ENCODE results near the gene GGCX. TPM values are rescaled to one million over a fixed set of nuclear protein-coding genes. Genes with fewer than 3 reads are reported as not detected.
"Not testable (repeated sequence)": the region's sequence is repeated elsewhere in the genome, so short reads cannot be mapped to it uniquely, and the experiment has no call there.

GGCX gene
- 10 to 100 TPM in 2 of 4 donors, 1 to 10 TPM in 2; 9.2 to 24.8 (median 16.5) TPM for polyA plus RNA-seq
- long read RNA-seq, donor 1: 0 reads
- long read RNA-seq, donor 2, partial matches to known transcripts: 0 of 4 reads
- long read RNA-seq, donor 2, other reads (novel, unspliced or antisense): 0 of 4 reads
- long read RNA-seq, donor 3, partial matches to known transcripts: 0 of 3 reads
- long read RNA-seq, donor 3, other reads (novel, unspliced or antisense): 0 of 3 reads
- long read RNA-seq, donor 4: 0 reads
- long read RNA-seq, donor 5, partial matches to known transcripts: 0 of 1 reads
- long read RNA-seq, donor 5, other reads (novel, unspliced or antisense): 0 of 1 reads
- long read RNA-seq, donor 6, partial matches to known transcripts: 0 of 3 reads
- long read RNA-seq, donor 6, other reads (novel, unspliced or antisense): 0 of 3 reads
- long read RNA-seq, donor 7: 0 reads
- long read RNA-seq, donor 8: 0 reads
- long read RNA-seq, donor 9: 0 reads
- long read RNA-seq, donor 10, transcript GGCX-210 (3 exons, 684 nt): major isoform, 6 of 6 reads
- long read RNA-seq, donor 10, partial matches to known transcripts: 0 of 6 reads
- long read RNA-seq, donor 10, other reads (novel, unspliced or antisense): 0 of 6 reads

DNA sequence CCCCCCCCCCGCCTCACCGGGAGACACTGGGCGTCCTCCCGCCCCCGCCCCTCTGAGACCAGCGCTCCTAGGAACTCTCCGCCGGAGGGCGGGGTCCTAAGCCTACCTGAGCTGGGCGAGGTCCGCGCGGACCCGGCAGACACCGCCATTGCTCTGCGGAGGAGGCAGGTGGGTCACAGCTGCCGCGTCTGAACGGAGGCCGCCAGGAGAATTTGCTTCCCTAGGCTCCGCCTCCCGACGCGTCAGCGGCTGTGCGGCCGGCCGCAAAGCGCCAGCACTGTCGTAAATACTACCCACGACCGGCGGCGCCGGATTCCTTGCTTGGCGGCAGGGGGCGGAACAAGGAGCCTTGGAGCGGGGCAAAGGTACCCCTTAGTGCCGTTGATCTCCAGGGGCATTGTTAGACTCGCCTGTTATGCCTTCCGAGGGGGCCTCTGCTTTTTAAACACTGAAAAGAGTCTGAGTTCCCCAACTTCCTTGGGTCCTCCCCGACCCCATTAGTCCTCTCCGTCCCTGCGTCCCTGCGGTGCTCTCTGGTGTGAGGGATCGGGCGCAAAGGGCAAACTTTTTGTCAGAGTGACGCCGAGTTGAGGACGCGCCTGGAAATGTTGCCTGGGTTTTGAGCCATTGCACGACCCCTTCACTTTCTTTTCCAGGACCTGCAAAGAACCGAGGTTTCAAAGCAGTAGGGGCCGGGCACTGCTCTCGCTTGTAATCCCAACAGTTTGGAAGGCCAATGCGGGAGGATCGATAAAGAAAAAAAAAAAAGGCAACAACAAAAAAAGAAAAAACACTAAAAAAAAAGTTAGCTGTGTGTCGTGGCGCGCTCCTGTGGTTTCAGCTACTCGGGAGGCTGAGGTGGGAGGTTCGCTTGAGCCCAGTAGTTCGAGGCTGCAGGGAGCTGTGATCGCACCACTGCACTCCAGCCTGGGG lies at the start of gene GGCX:
Gene GGCX (minus strand): TSS at position 214 of the 933 bp plus-strand sequence. CDS start 65 bp downstream, at position 149.
- H3K36me3 ChIP-seq (ENCODE audit: control insufficient read depth in 3 of 3, insufficient read depth in 2 of 3, low read depth in 1 of 3, low read length in 3 of 3): peaks cover 0 to 15% (median 6%) of the 10 kb centered on the region in 3 donors
- H3K4me3 ChIP-seq (ENCODE audit: low read depth in 1 of 3, low read length in 3 of 3): peak within 1 kb of the TSS; percentile 74 to 92 (median 75)
- H3K4me1 ChIP-seq (ENCODE audit: control insufficient read depth in 3 of 3, insufficient read depth in 2 of 3, low read depth in 1 of 3, low read length in 2 of 3): peaks cover 0 to 5% (median 0%) of the 10 kb centered on the region in 3 donors
- no peaks in the 10 kb centered on the region for H3K27me3 ChIP-seq (ENCODE audit: control insufficient read depth in 3 of 3, insufficient read depth in 3 of 3, low read length in 3 of 3)
- DNase-seq: peak; percentile 97 to 99
- no peak for FAIRE-seq
- peak within 1 kb of the TSS; percentile 17 to 90 (median 89) for H3K27ac ChIP-seq (ENCODE audit: low read depth in 1 of 3, low read length in 2 of 3)
- H3K9me3 ChIP-seq (ENCODE audit: control insufficient read depth in 2 of 2, insufficient read depth in 1 of 2, low read depth in 1 of 2, low read length in 1 of 2): no peaks in the 10 kb centered on the region
- WGBS, 3 donors: 2 to 3% (median 2%) methylated on average over 54 to 64 of the region's 64 CpGs

DNA sequence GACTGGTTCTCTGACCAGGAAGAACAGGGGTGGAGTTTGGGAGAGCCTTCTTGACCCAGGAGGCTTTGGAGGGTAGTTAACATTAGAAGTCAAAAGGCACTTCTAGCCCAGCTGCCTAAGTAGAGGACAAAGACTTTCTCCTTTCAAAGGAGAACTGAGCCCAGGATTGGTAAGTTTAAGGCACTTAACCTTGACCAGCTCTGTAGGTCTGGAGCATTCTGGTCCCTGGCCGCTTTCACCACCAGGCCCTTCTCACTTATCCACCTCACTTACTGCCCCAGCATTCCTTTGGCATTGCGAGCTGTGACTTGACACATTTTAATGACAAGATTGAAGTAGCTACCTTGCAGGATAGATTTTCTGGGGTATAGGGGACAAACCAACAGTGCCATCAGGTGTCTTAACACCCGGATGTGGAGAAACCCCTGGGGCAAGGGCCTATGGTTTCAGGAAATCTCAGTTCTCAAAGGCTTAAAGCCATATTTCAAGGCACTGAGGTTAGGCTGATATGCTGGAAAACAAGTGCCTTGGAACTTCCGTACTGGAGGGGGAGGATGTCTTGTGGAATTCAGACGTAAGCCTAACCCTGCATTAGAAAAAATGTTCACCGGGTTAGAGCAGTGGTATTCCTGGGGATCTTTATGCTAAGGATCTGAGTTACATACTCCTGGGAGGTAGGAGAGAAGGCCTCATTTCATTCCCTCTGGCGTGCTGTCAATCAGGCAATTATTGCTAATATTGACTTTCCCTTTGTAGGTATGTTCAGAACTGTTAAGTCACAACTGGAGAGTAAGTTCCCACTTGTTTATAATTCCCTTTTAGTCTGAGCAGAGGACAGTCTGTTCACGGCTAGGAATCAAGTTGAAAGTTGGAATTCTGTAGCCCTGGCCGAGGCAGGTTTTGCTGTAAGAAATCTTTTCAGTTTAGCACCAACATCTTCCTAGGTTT lies 46.2 kb upstream of the GGCX start:
- DNase-seq (no peak), FAIRE-seq (no peak)
- WGBS, 3 donors: 85 to 87% (median 85%) methylated on average over 9 of the region's 9 CpGs
- H3K27ac ChIP-seq (ENCODE audit: low read depth in 1 of 3, low read length in 2 of 3): no peak overlapping the region
- peaks cover 0 to 34% (median 2%) of the 10 kb centered on the region in 3 donors for H3K36me3 ChIP-seq (ENCODE audit: control insufficient read depth in 3 of 3, insufficient read depth in 2 of 3, low read depth in 1 of 3, low read length in 3 of 3)
- H3K9me3 ChIP-seq (ENCODE audit: control insufficient read depth in 2 of 2, insufficient read depth in 1 of 2, low read depth in 1 of 2, low read length in 1 of 2): no peaks in the 10 kb centered on the region
- H3K4me3 ChIP-seq (ENCODE audit: low read depth in 1 of 3, low read length in 3 of 3): no peak overlapping the region
- H3K27me3 ChIP-seq (ENCODE audit: control insufficient read depth in 3 of 3, insufficient read depth in 3 of 3, low read length in 3 of 3): no peaks in the 10 kb centered on the region
- peaks cover 0 to 25% (median 0%) of the 10 kb centered on the region in 3 donors for H3K4me1 ChIP-seq (ENCODE audit: control insufficient read depth in 3 of 3, insufficient read depth in 2 of 3, low read depth in 1 of 3, low read length in 2 of 3)

DNA sequence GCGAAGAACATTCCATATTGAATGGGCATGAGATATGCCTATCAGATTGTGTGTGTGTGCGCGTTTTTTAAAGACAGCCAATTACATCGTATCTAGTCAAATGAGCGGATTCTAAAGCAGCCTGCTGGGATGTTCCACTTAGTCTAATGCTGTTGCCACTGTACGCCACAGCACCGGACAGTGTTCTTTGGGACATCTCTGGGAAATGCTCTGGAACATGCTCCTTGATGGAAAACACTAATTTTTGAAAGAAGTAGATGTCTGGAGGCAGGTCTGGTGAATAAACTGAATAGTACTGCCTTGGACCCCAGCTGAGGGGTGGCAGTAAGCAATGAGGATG lies 44.8 kb upstream of the GGCX start:
- H3K4me1 ChIP-seq (ENCODE audit: control insufficient read depth in 3 of 3, insufficient read depth in 2 of 3, low read depth in 1 of 3, low read length in 2 of 3): peaks cover 0 to 30% (median 4%) of the 10 kb centered on the region in 3 donors
- no peak for FAIRE-seq
- peak overlapping the region in 1 of 3 donors; percentile 8 for H3K27ac ChIP-seq (ENCODE audit: low read depth in 1 of 3, low read length in 2 of 3)

DNA sequence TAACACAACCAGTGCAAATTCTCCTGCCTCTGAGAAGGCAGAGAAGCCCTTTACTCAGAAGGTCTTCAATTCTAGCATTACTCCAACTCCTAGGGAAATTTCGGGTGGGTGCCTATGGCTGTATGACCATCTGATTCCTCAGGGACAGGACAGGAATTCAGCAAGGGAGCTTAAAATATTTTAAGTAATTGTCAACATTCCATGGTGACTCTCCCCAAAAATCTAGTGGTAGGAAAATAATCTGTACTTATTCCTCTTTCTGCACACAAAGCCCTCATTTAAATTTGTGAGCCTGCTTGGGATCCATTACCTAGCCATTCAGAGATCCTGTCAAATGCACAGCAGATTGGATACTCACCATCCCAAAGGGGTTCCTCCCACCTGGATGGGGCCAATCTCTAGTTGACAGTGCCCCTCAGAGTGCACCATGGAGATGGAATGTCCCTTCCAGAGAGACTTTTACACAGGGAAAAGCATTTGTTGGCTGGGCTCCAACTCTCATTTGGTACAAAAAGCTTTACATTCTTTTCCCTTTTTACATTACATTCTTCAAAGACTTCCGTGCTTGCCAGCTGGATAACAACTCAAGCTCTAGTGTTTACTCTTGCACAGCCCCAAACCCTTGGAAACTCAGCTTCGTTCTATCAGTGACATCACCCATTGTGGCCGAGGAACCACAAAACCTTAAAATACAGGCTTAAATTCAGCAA lies 44.3 kb upstream of the GGCX start:
- DNase-seq: no peak
- FAIRE-seq: no peak
- peaks cover 0 to 31% (median 4%) of the 10 kb centered on the region in 3 donors for H3K4me1 ChIP-seq (ENCODE audit: control insufficient read depth in 3 of 3, insufficient read depth in 2 of 3, low read depth in 1 of 3, low read length in 2 of 3)
- no peaks in the 10 kb centered on the region for H3K27me3 ChIP-seq (ENCODE audit: control insufficient read depth in 3 of 3, insufficient read depth in 3 of 3, low read length in 3 of 3)
- no peak overlapping the region for H3K4me3 ChIP-seq (ENCODE audit: low read depth in 1 of 3, low read length in 3 of 3)
- no peaks in the 10 kb centered on the region for H3K9me3 ChIP-seq (ENCODE audit: control insufficient read depth in 2 of 2, insufficient read depth in 1 of 2, low read depth in 1 of 2, low read length in 1 of 2)
- peaks cover 0 to 40% (median 2%) of the 10 kb centered on the region in 3 donors for H3K36me3 ChIP-seq (ENCODE audit: control insufficient read depth in 3 of 3, insufficient read depth in 2 of 3, low read depth in 1 of 3, low read length in 3 of 3)
- peak overlapping the region in 1 of 3 donors; percentile 8 for H3K27ac ChIP-seq (ENCODE audit: low read depth in 1 of 3, low read length in 2 of 3)
- 63 to 87% (median 78%) methylated on average over 4 of the region's 4 CpGs for WGBS, 3 donors

More for the DNA sequence above, 44.8 kb upstream of the GGCX start:
- Histone ChIP-seq H3K9me3 (ENCODE audit: control insufficient read depth in 2 of 2, insufficient read depth in 1 of 2, low read depth in 1 of 2, low read length in 1 of 2) (no peaks in the 10 kb centered on the region), H3K4me3 (ENCODE audit: low read depth in 1 of 3, low read length in 3 of 3) (no peak overlapping the region), H3K36me3 (ENCODE audit: control insufficient read depth in 3 of 3, insufficient read depth in 2 of 3, low read depth in 1 of 3, low read length in 3 of 3) (peaks cover 0 to 35% (median 2%) of the 10 kb centered on the region in 3 donors), H3K27me3 (ENCODE audit: control insufficient read depth in 3 of 3, insufficient read depth in 3 of 3, low read length in 3 of 3) (no peaks in the 10 kb centered on the region)
- DNase-seq: no peak
- 74 to 90% (median 85%) methylated on average over 7 of the region's 7 CpGs for WGBS, 3 donors

DNA sequence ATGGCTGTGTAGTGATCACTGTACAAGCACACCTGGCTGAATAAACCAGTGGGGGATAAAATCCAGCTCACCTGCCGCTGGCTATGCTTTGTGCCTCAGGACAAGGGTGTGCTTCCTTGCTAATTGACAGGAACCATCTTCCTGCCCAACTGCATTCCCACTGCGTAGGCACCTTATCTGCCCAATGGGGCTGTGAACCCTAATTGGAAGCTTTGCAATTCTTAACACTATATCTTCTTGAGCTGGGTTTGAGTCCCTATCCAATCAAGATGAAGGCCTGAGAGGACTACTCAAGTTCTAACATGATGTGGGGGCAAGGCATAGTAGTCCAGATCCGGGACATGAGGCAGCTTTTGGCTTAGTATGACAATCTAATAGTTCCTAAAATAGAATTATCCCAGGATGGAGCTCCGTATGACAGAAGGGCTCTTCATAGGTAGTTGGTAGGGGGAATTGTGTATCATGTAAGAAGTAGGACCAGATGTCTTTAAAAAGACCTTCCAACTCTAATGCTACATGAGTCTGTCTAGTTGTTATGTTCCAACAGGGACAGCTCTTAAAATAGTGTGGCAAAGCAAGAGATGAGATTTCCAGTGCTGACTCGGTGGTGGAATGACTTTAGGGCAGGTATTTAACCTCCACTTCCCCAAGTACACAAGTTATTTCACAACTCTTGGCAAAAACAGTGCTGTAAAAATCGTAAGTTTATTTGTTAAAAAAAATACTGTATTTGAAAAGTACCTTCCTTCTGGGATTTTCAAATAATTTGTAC lies 43.5 kb upstream of the GGCX start:
- no peak for FAIRE-seq

DNA sequence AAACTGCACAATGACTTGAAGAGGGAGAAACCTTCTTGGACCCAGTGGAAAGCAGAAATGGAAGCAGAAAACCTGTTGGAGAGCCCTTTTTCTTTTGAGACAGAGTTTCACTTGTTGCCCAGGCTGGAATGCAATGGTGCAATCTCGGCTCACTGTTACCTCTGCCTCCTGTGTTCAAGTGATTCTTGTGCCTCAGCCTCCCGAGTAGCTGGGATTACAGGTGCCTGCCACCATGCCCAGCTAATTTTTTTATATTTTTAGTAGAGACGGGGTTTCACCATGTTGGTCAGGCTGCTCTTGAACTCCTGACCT lies 42.8 kb upstream of the GGCX start:
- Histone ChIP-seq H3K36me3 (ENCODE audit: control insufficient read depth in 3 of 3, insufficient read depth in 2 of 3, low read depth in 1 of 3, low read length in 3 of 3) (peaks cover 2 to 49% (median 2%) of the 10 kb centered on the region in 3 donors), H3K4me3 (ENCODE audit: low read depth in 1 of 3, low read length in 3 of 3) (peak overlapping the region in 1 of 3 donors; percentile 93), H3K4me1 (ENCODE audit: control insufficient read depth in 3 of 3, insufficient read depth in 2 of 3, low read depth in 1 of 3, low read length in 2 of 3) (peaks cover 0 to 27% (median 4%) of the 10 kb centered on the region in 3 donors)
- not testable (repeated sequence) for H3K27me3 ChIP-seq (ENCODE audit: control insufficient read depth in 3 of 3, insufficient read depth in 3 of 3, low read length in 3 of 3); FAIRE-seq; H3K9me3 ChIP-seq (ENCODE audit: control insufficient read depth in 2 of 2, insufficient read depth in 1 of 2, low read depth in 1 of 2, low read length in 1 of 2); DNase-seq; H3K27ac ChIP-seq (ENCODE audit: low read depth in 1 of 3, low read length in 2 of 3)
- WGBS, 3 donors: 59 to 88% (median 79%) methylated on average over 3 of the region's 3 CpGs

More for the DNA sequence above, 43.5 kb upstream of the GGCX start:
- DNase-seq: no peak
- Histone ChIP-seq H3K27me3 (ENCODE audit: control insufficient read depth in 3 of 3, insufficient read depth in 3 of 3, low read length in 3 of 3) (no peaks in the 10 kb centered on the region), H3K4me1 (ENCODE audit: control insufficient read depth in 3 of 3, insufficient read depth in 2 of 3, low read depth in 1 of 3, low read length in 2 of 3) (peaks cover 0 to 27% (median 4%) of the 10 kb centered on the region in 3 donors), H3K9me3 (ENCODE audit: control insufficient read depth in 2 of 2, insufficient read depth in 1 of 2, low read depth in 1 of 2, low read length in 1 of 2) (no peaks in the 10 kb centered on the region), H3K4me3 (ENCODE audit: low read depth in 1 of 3, low read length in 3 of 3) (no peak overlapping the region), H3K36me3 (ENCODE audit: control insufficient read depth in 3 of 3, insufficient read depth in 2 of 3, low read depth in 1 of 3, low read length in 3 of 3) (peaks cover 2 to 48% (median 2%) of the 10 kb centered on the region in 3 donors), H3K27ac (ENCODE audit: low read depth in 1 of 3, low read length in 2 of 3) (peak overlapping the region in 1 of 3 donors; percentile 15)
- 63 to 65% (median 65%) methylated on average over 6 of the region's 6 CpGs for WGBS, 3 donors

Data from small intestine (tissue), 16 donors.